HG03457 (cell line): ENCODE measurements around the gene ORC3.
"Not testable (repeated sequence)": the region's sequence is repeated elsewhere in the genome, so short reads cannot be mapped to it uniquely, and the experiment has no call there.

ENCODE experiments used
- ATAC-seq: cut with Tn5 transposase; IDR thresholded peaks from one replicate; pipeline ENCODE4 v1.9.1; 2021; ENCODE audit warnings: moderate number of reproducible peaks; ENCODE audit not compliant: unreplicated experiment

ORC3 gene

DNA sequence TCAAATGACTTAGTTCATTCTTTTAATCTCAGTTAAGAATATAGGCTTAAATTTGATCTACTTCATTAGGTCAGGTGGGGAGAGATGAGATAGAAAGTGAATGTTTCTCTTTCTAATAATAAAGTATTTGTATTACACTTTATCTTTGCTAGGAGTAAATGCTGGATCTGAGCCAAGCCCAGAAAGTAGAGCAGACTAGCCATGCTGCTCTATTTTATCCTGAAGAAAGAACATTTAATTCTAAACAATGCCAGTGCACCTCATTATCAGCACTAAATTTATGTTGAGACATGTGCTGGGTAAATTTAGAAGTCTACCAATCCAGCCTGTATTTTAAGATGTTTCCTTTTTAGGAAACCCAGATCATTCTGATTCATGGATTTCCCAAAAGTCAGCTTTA lies 68.6 kb downstream of the ORC3 start:
- ATAC-seq, result no peak

DNA sequence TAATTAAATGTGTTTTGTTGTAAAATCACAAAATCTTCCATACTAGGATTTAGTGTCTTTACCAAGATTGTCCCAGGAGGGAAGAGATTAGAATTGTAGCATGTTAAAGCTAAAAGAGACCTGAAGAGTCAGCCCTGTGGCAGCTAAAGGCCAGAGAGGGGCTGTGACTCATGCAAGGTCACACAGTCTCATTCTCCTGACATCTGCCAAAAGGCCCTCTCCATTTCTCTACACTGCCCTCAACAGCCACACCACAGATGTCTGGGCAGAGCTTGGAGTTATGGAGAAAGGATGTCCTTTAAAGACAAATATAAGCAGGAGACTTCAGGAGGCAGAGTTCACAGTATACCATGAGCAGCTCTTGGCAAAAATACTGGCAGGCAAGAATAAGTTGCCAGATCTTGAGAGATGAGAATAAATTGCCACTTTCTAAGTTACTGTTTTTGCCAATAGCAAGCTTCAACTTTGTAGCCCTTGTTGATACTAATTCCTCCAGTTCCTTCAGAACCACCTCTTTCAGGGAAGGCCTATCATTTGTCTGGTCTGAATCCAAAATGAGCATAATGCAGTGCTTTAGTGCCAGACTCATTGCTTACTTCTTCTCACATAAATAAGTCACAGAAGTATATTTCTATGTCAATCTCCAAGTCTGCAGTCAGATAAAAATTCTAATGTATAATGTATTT lies 70.4 kb downstream of the ORC3 start:
- no peak for ATAC-seq

DNA sequence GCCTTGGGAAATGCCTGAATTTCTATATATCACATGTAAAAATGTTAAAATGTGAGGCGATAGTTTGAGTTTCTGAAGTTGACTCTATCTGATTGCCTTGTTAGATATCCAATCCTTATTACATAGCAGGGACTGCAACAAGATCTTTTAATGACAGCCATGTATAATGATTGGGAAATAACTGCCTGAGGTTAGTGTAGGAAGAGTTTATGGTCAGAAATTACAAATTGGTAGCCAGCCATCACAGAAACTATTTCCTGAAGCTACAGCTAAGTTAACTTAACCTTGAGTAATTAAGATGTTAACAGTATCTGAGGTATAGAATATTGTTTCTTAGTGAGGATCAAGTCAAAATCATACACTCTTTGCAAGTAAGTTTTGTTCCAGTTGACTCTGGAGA lies 71.1 kb downstream of the ORC3 start:
- ATAC-seq, result no peak

DNA sequence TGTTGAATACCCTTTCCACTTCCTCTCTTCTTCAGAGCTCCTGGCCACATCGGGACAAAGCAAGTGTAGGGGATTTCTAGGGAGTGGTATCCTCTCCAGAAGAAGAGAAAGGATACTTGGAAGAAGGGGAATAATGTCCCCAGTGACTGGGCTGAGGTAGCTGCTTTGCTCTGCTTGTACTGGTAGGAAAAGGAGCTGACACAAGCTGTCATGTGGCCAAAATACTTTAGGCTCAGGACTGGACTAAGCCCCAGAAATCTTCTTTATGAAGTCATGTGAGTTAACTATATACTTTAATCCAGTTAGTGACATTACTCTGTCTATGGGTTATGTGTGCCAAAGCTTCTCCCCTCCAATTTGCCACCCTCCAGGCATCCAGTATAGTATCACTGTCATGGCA lies 71.6 kb downstream of the ORC3 start:
- no peak for ATAC-seq

DNA sequence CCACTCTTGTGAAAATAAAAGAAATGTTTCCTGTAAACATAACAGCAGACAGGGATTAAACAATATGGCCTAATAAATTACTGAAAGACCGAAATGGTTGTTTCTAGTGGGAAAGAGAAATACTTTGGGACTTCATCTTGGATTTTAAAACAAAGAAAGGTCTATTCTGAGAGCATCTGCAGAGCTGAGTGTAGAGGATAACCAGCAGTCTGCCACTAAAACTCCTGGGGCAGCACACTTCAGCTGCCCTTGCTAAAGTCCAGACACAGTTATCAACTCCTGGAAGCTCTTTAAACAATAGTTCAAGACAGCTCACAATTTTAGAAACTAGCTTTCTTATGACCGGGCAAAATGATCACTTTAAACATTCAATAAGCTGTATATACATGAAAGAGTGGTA lies 73.5 kb downstream of the ORC3 start:
- ATAC-seq, result no peak

DNA sequence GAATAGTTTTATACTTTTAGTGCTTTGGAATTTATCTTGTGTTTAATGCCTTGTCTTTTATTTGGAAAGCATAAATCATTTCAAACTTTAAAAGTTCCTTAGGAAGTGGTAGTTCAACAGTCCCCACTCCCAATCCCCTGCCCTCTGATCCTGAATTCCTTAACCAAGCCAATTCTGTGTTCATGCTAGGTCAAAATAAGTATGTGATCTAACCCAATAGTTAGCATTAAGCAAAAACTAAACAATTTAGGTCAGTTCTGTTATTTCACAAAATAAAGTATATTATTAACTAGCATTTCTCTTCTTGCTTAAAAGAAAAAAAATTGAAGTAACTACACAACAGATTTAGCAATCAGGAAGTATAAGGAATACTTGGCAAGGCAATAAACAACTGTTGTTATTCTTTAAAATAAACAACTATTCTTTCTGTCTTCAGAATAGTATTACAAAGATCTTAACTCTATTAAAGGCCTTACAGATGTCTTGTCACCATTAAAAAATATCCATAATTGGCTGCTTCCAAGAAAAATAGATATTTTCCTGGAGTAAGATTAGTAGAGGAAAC lies 75.1 kb downstream of the ORC3 start:
- no peak for ATAC-seq

DNA sequence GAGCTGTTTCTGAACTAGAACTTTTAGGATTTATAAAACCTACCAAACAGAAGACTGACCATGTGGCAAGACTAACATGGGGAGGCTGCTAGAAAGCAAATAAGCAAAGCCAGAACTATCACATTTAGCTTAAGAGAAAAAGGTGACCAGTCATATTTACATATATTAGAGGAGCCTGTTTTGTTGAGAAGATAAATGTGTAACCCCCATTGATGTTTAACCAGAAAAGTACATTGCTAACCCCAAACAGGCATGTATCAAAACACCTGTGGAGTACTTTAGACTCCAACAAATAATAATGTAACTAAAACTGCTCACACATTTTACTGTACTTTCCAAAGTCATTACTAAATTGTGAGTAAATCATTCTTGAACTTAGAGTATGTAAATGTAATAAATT lies 77.1 kb downstream of the ORC3 start:
- ATAC-seq, result no peak

DNA sequence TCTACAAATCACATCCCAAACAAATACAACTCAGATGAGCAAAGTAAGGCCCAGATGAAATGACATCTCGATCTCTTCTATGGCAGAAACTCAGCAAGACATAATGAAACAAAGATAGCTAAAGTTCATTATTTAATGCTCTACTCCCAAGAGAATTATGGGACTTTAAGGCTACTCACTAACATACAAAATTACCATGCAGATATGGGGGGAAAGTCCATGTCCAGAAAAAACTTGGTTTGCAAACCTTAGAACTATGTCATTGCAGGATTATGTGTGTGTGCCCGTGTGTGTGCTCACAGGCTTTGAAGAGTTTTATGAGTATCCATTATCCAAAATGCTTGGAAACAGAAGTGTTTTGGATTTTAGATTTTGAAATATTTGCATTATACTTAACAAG lies 78.1 kb downstream of the ORC3 start:
- ATAC-seq, result no peak

DNA sequence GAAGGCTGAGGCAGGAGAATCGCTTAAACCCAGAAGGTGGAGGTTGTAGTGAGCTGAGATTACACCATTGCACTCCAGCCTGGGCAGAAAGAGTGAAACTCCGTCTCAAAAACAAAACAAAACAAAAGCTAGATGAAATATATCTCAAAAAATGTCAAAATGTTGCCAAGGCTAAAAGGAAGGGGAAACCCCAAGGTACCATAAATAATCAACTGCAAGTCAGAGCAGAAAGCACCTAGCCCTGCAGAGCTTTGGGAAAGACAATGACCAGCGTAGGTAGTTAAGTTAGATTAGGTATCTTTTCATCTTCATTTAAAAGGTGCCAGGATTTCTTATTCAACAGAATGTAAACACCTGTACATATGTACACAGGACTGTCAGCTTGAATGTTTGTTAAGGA lies 79.1 kb downstream of the ORC3 start:
- ATAC-seq, result no peak

DNA sequence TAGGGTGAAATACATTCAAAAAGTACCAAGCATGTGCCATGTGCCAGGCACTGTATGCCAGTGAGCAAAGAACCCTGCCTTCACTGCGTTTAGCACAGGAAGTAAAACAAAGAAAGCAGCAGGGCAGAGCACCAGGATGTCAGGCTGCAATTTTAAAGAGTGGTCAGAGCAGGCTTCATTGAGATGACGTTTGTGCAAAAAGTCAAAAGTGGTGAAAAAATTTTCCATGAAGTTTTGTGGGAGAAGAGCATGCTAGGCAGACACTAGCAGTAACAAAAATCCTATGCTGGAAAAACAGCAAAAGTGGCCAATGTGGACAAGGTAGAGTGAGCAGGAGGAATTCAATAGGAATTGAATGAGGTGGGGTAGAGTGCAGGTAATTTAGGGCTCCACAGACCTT lies 80.8 kb downstream of the ORC3 start:
- no peak for ATAC-seq

DNA sequence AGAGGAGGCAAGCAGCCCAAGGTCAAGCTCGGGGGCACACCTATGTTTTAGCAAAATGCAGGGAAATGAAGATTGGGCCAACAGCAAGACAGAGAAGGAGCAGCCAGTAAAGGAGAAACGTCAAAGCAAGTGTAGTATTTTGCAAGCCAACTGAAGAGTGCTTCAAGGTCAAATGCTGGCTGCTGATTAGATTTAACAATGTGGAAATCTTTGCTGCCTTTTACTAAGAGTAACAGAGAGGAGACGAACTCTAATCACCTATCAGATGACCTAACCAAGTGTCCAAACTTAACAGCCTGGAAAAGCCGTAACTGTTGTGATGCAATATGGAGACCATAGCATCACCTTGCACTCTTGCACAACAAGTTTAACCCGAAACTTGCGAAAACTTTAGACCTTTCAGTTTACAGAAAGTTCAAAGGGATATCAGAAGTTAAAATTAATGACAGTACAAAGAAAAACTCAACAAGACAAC lies 81.7 kb downstream of the ORC3 start:
- no peak for ATAC-seq

DNA sequence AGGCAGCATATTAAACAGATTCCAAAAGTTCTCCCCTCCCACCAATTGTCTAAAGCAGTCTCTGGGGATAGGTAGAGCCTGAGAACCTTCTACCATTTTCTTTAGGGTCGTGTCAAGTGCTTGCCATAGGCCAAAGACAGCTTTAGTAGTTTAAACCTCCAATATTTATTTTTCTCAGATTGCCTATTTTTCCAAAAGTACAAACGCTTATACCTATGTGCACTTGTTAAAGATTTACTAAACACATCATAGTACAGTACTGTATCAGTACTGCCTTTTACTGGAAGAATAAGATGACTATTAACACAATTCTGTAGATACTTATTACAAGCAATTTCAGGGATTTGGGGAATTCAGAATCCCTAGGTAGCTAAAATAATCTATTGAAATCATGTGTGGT lies 82.7 kb downstream of the ORC3 start:
- no peak for ATAC-seq

DNA sequence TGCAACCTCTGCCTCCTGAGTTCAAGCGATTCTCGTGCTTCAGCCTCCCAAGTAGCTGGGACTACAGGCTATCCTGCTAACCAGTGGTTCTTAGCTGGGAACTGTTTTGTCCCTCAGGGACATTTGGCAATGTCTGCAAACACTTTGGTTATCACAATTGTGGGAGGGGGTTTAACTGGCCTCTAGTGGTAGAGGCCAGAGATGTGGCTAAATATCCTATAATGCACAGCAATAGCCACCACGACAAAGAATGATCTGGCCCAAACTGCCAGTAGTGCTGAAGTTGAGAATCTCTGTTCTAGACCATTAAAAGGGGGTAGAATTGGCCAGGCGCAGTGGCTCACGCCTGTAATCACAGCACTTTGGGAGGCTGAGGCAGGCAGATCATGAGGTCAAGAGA lies 83.3 kb downstream of the ORC3 start:
- no peak for ATAC-seq

DNA sequence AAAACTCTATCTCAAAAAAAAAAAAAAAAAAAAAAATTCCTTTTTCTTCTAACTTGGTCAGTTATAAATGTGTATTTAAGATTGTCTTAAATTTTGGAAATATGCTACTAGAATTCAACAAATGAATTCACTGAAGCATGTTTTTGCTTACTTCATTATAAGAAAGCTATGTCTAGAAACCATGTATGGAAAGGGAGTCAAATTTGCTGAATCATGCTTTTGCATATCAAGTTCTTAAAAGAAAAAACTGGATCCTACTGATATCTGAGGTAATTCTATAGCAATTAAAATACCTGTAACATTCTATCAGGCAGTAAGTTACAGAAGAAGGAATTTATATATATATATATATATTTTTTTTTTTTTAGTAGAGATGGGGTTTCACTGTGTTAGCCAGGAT lies 84.4 kb downstream of the ORC3 start:
- ATAC-seq, result no peak

DNA sequence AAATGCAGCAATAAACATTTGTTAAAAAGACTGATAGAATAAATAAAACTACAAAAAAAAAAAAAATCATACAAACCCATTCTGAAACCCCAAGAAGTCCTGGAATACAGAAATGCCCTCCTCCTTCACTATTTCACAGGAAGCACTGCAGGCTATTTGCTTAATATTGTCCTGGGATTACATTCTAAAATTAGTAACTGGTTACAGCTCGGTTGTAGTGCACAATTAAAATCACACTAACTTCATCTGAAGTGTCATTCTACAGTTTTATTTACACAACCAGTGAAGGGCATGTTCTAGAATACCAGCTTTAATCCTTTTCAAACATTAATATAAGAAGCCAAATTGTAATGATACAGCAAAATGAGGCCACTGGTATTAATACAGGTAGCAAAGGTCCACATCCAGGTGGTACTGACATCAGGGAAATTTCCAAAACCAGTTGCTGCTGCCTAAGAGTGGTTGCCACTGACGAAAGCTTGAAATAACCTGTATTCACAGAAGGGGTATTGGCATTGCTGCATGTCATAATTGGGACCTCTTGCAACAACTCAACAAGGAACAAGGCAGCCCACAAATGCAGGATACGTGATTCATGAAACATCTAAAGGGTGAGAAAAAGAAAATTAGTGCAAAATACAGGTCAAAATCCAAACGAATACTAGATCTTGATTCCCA lies 85.2 kb downstream of the ORC3 start:
- no peak for ATAC-seq

DNA sequence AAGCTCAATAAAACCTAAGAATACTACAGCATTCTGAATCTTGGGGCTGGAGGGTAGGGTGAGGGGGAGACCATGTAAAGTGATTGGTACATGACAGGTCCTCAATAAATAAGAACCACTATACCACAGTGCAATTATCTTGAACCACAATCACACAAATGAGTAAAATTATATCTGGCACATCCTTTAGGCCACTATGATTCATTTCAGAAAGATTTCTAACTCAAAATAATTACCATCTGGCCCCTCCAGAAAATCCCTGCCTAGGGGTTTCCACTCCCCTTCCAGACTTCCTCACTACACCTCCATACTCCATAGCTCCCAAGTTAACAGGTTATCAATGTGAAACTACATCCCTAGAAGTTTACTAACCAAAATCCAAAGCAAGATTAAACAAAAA lies 92.4 kb downstream of the ORC3 start:
- ATAC-seq, result no peak

DNA sequence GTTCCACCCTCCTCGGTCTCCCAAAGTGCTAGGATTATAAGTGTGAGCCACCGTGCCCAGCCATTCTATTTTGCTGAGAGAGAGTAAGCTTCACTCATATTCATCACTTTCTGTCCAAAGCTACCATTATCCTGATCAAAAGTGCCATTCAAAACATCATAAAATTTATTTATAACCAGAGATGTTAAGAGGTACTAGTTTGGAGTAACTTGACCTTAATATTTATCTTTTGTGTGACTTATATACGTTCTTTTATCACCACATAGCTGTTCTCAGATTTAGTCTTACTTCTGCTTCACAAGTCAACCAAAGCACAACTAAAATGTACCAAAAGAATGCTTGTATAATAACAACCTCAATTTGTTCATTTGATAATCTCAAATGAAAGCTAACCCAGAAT lies 94.0 kb downstream of the ORC3 start:
- ATAC-seq, result no peak

DNA sequence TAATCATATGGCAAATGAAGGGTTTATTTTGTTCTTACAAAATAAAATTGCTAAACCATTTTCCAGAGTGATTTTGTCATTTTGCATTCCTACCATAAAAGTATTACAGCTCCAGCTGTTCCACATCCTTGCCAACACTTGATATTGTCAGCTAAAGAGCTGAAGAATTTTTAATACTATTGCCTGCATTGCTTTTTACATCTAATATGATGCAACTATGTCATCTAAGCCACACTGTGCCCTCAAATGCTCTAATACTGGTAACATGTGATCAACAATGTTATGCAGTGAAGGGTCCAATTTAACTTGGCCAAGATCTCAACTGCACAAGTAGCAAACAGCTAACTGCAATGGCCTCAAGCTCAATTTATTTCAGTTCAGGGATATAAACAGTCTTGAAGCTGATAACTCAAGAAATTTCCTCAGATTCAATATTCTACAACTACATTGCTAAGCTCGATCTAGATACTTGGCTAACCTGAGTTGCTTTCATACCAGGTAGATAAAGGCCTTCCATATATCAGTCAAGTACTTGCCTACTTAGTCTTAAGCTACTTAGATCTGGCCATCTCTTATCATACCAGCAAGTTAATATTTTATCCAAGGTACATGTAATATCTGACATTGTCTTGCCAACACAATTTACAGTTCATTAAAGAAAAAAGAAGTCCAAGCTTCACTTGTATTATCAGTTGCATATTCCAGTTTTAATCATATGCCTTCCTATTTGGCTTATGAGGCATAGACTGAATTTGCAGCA lies 95.1 kb downstream of the ORC3 start:
- no peak for ATAC-seq

DNA sequence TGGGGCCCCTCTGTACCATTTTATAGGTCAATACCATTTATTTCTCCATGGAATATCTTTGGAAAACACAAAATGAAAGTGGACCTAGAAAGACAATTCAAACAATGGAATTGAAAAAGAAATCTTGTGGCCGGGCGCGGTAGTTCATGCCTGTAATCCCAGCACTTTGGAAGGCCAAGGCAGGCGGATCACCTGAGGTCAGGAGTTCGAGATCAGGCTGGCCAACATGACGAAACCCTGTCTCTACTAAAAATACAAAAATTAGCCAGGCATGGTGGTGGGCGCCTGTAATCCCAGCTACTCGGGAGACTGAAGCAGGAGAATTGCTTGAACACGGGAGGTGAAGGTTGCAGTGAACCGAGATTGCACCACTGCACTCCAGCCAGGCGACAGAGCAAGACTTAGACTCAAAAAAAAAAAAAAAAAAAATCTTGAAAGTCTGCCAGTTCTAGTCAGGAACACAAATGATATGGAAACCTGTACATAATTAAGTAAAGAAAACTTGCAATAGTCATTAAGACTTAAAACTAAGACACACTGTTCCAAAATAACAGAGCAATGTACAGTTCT lies 96.8 kb downstream of the ORC3 start:
- not testable (repeated sequence) for ATAC-seq

DNA sequence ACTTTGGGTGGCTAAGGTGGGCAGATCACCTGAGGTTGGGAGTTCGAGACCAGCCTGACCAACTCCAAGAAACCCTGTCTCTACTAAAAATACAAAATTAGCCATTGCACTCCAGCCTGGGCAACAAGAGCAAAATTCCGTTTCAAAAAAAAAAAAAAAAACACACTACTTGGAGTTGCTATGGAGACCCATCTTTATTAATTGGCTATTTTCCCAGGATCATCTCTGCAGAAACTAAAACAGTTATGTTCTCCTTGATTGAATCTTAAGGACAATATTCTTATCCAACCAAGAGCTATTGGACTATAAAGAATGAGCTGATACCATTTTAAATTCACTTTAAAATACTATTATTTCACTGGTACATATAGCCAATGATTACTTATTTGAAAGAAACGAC lies 97.4 kb downstream of the ORC3 start:
- ATAC-seq, result no peak

DNA sequence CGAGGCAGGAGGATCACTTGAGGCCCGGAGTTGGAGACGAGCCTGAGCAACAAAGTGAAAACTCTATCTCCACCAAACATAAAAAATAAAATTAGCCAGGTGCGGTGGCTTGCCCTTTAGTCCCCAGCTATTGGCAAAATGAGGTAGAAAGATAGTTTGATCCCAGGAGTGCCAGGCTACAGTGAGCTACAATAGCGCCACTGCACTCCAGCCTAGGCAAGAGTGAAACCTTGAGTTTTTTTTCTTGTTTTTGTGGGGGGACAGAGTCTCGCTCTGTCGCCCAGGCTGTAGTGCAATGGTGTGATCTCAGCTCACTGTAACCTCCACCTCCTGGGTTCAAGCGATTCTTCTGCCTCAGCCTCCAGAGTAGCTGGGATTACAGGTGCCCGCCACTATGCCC lies 98.0 kb downstream of the ORC3 start:
- ATAC-seq, result not testable (repeated sequence)
